ENCODE measurements around the gene GABRD.

Gene GABRD

DNA sequence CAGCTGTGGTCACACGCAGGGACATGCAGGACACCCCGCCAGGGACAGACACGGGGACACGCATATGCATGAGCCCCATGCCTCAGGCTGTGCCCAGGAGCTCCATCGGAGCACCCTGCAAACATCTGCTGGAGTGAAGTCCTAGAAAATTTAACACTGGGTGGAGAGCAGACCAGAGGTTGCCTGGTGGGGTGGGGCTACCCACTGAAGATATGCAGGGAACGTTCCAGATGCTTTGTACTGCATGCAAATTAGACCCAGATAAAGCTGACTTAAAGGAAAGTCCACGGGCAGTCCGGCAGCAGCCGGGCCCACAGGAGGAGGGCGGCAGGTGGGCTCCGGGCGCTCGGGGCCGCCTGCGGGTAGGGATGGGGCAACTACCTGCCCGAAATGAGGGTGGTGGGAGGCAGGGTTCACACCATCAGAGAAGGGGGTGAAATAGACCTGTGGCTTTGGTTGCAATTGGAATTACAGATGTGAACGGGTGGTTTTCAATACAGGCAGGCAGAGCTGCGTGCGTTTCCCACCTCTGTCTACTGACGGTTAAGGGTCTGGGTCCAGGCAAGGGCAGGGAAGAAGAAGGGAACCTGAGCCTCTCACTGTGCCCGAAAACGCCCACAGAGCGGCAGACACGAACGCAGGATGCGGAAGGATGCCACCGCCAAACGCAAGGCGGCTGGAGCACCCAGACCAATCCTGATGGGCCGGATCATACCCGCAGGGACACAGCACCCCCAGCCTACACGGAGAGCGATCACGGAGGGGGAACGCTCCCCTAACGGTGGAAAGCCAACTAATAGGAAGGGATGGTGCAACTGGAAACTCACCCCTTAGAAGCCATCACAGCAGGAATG is 36.5 kb upstream of the GABRD start:
- intact Hi-C loops (cut with DNase I): no loop called here
- peak in 2 of 42 donors; percentile 14 to 16 for DNase-seq

DNA sequence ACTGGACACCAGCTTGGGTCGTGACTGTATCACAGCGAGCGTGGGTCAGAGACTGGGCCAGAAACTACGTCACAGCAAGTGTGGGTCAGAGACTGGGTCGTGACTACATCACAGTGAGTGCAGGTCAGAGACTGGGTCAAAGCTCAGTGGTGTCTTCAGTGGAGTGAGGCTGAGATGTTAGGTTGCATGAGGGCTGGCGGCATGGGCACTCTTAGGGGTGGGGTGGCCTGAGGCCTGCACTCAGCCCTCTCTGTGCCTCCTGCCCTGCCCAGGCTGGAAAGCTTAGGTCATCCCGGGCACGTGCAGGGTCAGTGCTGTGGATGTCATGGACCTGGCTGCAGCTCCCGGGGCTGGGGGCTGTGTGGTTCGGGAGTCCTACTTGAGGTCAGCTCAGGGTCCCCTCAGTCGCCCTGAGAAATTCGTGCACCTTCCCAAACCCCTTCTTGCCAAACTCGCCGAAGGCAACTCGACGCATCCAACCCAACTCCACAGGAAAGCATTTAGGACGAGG is 34.5 kb upstream of the GABRD start:
- no peak for DNase-seq
- intact Hi-C loops (cut with DNase I): no loop called here

DNA sequence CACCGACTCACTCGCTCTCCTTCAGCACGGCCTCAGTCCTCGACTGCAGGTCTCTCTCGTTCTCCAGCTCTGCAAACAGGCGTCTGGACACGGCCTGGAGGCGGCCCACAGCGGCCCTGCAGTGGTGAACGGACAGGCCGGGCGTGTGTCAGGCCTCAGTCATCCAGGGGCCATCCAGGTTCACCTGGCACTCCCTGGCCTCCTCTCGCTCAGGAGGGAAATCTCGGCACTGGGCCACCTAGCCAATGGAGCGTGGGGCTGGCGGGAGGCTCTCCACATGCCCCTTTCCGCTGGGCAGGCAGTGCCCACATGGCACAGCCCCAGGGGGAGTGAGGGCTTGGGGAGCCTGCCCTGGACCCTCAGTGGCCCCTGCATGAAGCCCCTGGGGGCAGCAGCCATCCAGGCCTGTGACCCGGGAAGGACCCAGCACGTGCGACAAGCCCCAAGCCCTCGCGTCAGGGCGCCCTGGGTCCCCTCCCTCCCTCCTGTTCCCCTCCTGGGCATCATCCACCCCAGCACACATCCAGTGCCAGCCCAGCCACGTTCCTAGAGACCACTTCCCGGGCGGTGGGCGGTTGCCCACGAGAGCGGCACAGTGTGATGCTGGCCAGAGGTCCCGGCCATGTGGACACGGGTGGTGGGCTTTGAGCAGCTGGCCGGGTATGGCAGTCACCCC is 33.6 kb upstream of the GABRD start:
- intact Hi-C loops (cut with DNase I): no loop called here
- DNase-seq: no peak

DNA sequence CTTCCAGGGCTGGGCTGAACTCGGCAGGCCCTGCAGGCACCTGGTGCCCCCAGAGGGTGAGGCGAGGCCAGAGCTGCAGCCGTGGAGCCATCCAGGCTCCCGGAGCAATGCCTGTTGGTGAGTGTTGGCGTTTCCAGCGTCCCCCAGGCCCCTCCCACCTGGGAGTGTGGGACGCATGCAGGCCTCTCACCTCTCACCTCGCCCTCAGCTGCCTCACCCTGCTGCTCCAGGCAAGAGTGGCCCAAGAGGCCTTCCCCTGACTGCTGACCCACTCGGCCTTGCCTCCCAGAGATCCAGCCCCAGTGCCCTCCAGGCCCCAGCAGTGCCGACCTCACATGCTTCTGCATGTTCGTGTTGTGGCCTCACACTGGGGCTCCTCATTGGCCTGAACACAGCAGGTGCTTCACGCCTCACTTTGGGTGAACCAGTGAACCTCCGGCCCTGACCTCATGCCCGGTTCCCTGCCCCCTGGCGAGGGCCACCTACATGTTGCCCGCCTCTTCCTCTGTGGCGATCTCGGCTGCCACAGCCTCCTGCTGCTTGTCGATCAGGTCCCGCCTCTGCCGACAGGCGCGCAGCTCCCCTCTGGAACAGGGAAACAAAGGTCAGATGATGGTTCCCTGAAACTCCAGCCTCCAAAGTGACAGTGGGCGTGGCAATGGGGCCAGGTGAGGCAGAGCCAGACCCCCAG is 32.5 kb upstream of the GABRD start:
- no peak for DNase-seq
- intact Hi-C loops (cut with DNase I): no loop called here

DNA sequence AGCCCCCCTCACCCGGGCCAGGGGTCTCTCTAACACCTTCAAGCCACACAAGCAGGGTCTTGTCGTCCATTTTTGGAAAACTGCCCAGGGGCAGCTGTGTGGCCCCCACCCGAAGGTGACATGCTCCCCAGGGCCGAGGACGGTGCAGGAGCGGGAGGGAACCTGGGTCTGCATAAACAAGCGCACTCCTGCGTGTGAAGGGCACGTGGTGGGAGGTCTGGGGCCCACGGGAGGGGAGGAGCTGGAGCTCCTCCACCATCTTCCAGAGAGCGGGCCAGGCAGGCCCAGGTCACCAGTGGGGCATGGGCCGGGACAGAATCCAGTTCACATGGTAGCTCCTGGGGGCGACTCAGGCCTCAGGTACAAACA is 32.0 kb upstream of the GABRD start:
- no peak for DNase-seq
- intact Hi-C loops (cut with DNase I): no loop called here

DNA sequence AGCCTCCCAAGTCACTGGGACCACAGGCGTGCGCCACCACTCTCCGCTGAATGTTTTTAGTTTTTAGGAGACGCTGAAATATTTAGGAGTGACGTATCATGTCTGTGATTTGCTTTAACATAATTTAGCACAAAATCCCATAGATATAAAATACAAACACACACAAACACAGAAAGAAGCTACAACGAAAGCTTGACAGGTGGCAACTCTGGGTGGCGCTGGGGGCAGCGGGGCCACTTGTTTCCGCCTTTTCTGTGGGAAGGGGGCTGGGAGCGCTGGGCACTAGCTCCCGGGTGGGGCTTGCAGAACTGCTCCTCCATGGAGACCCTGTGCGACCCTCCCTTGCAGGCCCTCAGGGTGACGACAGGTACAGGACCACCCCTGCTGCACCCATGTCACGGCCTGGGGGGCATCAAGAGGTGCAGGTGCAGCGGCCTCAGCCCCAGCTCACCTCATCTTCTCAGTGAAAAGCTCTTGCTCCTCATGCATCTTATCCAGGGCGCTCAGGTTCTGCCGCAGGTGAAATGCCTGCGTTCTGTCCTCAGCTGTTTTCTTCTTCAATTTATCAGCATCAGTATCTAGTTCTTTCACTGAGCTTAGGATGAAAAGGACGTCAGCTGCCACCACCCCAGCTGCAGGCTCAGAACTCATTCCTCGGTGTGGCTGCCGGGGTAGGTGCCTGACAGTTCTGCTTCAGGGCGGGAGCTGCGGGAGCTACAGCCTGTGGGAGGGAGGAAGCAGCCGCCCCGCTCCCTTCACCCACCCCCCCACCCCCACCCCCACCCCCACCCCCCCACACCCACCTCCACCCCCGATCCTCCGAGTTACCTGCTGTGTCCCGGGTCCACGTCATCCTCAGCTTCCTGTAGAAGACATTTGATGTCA is 30.8 kb upstream of the GABRD start:
- intact Hi-C loops (cut with DNase I): no loop called here

DNA sequence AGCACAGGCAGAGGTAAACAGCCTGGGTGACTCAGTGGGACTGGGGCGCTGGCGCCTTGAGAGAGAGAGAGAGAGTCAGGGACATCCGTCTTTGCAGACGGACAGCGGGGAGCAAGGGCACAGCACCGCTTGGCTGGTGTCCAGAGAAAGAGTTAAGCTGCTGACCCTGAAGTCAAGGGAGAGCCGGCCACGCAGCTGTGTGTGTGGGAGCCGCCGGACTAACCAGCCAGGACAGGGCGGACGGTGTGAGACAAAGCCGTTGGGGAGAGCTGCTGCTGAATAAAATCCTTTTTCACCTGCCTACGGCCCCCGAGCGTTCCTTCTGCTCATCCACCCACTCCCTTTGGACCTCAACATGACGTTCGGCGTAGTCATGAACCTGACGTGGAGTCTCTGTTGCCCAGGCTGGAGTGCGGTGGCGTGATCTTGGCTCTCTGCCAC is 30.0 kb upstream of the GABRD start:
- intact Hi-C loops (cut with DNase I): no loop called here
- peak in 5 of 42 donors; percentile 6 to 43 (median 17) for DNase-seq

More for the DNA sequence above, 30.8 kb upstream of the GABRD start:
- peak in 24 of 42 donors; percentile 15 to 69 (median 37) for DNase-seq

DNA sequence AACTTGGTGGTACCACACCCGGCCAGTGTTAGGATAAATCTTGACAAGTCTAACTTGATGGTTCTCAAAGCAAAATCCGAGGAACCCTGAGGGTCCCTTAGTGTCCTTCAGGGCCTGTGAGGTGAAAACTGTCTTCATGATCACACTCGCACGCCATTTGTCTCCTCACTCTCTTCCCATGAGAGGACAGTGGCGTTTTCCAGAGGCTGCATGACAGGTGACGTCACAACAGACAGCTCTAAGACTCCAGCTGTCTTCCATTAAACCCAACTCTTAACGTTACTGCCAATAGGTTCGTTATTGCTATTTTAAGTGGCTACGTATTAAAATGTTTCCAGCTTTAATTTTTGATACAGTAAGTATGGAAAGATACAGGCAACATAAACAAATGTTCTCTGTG is 29.4 kb upstream of the GABRD start:
- intact Hi-C loops (cut with DNase I): no loop called here
- no peak for DNase-seq

DNA sequence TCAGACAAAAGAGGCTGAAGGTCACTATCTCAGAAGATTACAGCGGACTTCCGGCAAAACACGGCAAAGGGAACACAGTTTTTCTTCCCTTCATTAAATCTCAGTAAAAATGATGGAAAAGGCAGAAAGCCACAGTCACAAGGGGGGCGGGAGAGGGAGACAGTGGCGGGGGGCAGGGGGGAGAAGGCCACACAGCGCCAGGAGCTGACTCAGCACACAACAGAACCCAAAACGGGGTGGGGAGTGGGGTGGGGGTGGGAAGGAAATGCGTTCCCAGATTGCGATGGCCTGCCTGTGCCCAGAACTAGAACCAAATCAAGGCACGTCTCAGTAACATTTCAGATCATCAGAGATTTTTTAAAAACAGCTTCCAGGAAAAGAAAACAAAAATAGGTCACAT is 28.9 kb upstream of the GABRD start:
- intact Hi-C loops (cut with DNase I): no loop called here
- peak in 2 of 42 donors; percentile 8 to 52 for DNase-seq

DNA sequence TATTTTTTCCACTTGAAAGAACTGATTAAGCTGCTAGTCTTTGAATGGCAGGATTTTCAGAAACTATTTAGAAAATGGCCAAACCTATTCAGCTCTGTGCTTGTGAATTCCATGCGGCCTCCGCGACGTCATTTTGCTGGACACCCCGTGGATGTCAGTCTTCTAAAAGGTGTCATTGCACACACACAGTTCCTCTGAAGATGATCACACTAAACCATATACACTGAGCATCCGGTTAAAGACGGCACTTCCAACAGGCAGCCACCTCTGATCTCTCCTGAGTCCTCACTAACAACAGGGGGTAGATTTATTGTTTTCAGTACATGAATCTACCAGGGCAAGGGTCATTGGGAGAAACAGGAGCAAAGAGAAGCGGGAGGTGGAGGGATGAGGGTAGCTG is 24.6 kb upstream of the GABRD start:
- no peak for DNase-seq
- intact Hi-C loops (cut with DNase I): no loop called here

DNA sequence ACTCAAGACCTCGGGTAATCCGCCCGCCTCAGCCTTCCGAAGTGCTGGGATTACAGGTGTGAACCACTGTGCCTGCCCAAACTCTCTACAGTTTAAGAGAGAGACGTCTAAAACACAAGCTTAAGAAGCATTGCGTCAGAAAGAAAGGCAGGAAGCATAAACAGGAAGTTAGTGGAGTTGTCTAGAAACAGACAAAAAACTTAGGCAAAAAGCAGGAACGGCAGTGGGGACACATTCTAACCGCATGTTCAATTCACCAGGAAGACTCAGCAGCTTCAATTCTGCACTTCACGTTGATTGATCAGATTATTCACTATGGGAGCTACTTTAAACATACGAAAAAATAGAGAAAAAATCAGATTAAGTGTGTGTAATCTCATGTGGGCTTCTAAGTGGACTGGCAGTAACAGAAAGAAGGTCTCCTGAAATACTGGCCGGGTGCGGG is 22.9 kb upstream of the GABRD start:
- intact Hi-C loops (cut with DNase I): no loop called here
- peak in 1 of 42 donors; percentile 11 for DNase-seq

DNA sequence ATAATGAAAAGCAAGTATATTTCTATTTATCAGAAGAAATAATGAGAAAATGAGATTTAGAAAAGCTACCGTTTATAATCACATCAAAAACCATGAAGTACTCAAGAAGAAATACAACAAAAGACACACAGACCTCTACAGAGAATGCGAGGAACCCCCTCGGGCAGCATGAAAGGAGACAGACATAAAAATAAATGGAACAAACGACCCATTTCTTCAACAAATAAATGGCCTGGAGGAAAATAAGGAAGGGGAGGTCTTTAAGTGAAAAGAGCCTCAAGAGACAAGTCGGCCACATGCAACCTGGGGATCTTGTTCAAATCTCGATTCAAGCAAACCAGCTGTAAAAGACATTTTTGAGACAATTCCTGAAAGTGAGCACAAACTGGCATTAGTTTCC is 21.6 kb upstream of the GABRD start:
- DNase-seq: no peak
- intact Hi-C loops (cut with DNase I): no loop called here

DNA sequence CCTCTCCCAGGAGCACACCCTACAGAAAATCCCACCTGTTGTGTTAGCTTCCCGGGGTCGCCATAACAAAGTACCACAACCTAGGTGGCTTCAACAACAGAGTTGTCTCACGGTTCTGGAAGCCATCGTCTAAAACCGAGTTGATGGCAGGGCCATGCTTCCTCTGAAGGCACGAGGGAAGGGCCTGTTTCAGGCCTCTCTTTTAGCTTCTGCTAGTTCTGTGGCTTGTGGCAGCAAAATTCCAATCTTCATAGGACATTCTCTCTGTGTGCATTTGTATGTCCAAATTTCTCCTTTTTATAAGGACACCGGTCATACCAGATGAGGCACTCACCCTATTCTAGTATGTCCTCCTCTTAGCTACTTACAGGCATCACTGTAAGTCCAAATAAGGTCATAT is 18.7 kb upstream of the GABRD start:
- intact Hi-C loops (cut with DNase I): no loop called here
- DNase-seq: no peak

DNA sequence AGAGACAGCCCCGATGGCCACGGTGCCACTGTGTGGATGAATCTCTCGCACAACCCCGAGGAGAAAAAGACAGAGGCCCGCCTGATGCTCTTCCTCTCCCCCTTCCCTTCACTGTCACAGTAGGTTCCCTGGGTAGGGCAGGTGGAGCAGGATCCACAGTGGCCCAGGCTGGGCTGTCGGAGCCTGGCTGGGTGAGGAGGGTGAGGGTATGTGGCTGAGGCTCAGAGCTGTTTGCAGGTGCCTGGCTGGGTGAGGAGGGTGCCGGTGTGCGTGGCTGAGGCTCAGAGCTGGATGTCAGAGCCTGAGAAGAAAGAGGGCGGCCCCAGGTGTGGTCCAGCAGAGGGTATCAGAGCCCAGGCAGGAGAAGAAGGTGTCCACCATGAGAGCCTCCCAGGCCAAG is 18.3 kb upstream of the GABRD start:
- intact Hi-C loops (cut with DNase I): no loop called here
- no peak for DNase-seq

DNA sequence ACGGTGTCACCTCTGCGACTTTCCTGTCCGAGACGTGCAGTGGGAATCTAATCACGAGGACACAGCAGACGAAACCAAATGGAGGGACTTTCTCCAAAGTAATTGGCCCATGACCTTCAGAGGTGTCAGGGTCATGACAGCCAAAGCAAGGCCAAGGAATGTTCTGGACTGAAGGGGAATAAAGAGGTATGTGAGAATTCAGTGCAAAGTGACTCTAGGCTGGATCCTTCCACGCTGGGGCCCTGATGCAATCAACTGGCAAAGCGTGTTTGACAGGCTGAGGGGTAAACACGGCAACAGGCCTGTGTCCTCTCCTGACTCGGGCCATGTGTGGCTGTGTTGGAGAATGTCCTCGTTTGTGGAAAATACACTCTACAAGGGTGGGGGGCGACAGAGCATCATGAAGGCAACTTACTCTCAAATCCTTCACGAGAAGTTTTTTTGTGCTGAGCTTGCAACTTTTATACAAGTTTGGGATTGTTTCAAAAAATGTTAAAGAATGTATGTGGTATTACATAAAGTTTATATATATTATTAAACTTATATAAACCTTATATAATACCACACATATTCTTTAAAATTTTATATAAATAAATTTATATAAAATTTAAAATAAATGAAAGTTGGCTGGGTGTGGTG is 17.3 kb upstream of the GABRD start:
- DNase-seq: no peak
- intact Hi-C loops (cut with DNase I): no loop called here

DNA sequence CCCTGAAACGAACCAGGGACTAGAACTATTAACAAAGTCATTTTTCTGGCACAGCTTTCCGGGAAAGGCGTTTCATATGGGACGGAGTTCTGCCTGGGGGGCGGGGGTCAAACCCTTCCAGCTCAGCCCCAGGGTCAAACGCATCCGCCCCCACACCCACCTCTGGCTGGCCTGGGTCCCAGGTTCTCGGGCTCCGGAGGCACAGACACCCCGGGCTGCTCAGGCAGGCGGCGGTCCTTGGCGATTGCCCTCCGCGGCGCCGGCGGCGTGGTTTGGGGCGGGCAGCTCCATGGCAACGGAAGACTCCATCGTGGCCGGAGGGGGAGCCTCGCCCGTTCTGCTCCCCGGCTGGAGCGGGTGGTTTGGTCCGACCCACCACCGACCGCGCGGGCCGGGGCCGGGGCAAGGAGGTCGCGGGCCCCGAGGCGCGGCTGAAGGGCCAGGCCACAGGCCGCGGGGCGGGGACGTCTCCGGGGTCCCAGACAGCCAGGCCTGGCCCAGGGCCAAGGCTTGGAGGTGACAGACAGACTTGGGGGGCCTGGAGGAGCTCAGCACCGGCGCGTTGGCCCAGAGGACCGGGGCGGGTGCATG is 15.5 kb upstream of the GABRD start, which contains the start of gene CFAP74:
CFAP74 (minus strand) TSS at position 246 of the 591 bp plus-strand sequence. CDS start 12,830 bp downstream, outside the sequence.
- intact Hi-C loops (cut with DNase I): no loop called here
- peak in 41 of 42 donors; percentile 19 to 87 (median 71) for DNase-seq

DNA sequence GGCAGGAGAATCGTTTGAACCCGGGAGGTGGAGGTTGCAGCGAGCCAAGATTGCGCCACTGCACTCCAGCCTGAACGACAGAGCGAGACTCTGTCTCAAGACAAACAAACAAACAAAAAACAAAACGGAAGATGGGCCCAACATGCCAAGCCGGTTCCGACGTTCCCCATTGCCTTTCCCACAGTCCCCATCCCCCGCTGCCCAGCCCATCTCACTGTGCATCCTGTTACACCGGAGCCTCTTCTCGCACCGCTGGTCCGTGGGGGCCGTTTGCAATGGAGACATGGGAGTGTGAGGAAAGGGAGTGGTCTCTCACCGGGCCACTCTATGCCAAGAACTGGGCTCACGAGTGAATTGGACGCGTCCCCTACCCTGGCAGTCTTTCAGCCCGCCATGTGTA is 14.3 kb upstream of the GABRD start:
- no peak for DNase-seq
- intact Hi-C loops (cut with DNase I): no loop called here
